Gastrocnemius medialis (tissue), 4 donors: ENCODE measurements around the gene ERGIC3. TPM values are rescaled to one million over a fixed set of nuclear protein-coding genes. Genes with fewer than 3 reads are reported as not detected.

Experiments
- ATAC-seq, 2 donors: fragments of 150-250 bp; one replicate each; pipeline ENCODE4 v1.9.1; 2016
- DNase-seq, 2 donors: peaks; one replicate each; pipeline ENCODE4 v3.0.0-alpha.2; 2019
- H3K27ac ChIP-seq, 4 donors: fragments of 200-600 bp; sonication (generic); 1 replicate in 1 of 4; 2 replicates in 3 of 4; pipeline ENCODE4 v1.5.1; 2016 to 2018; ENCODE audit warnings: mild to moderate bottlenecking in 2 of 4, moderate library complexity in 1 of 4
- H3K27me3 ChIP-seq, 3 donors: fragments of 200-600 bp; sonication (generic) in 2 of 3; 1 replicate in 1 of 3; 2 replicates in 2 of 3; pipeline versions ENCODE4 v1.5.1 to v1.6.0; 2016 to 2019; ENCODE audit warnings: mild to moderate bottlenecking in 1 of 3, moderate library complexity in 1 of 3
- H3K36me3 ChIP-seq, 2 donors: fragments of 200-600 bp; sonication (generic) in 1 of 2; one replicate each; pipeline ENCODE4 v1.5.1; 2017 to 2018
- H3K4me1 ChIP-seq, 2 donors: fragments of 200-600 bp; sonication (generic) in 1 of 2; one replicate each; pipeline ENCODE4 v1.5.1; 2016 to 2017; ENCODE audit warnings: mild to moderate bottlenecking in 2 of 2
- H3K4me3 ChIP-seq, 4 donors: fragments of 200-600 bp; sonication (generic) in 3 of 4; 1 replicate in 1 of 4; 2 replicates in 3 of 4; pipeline ENCODE4 v1.5.1; 2016 to 2019; ENCODE audit warnings: mild to moderate bottlenecking in 2 of 4
- H3K9me3 ChIP-seq, 3 donors: fragments of 200-600 bp; sonication (generic) in 2 of 3; 1 replicate in 1 of 3; 2 replicates in 2 of 3; pipeline ENCODE4 v1.5.1; 2016 to 2019
- CTCF ChIP-seq, 5 experiments: fragments of 450-650 bp in 3 of 5; fragments of 200-600 bp in 2 of 5; sonication (generic) in 2 of 5; IDR thresholded peaks in 4 of 5; conservative IDR thresholded peaks in 1 of 5; 1 replicate in 4 of 5; 2 replicates in 1 of 5; pipeline ENCODE4 v1.5.1; 2016 to 2019; ENCODE audit warnings: antibody characterized with exemption in 5 of 5, mild to moderate bottlenecking in 3 of 5, moderate library complexity in 3 of 5
- POLR2A ChIP-seq, 2 donors: fragments of 450-650 bp; IDR thresholded peaks; one replicate each; pipeline ENCODE4 v1.6.1; 2017; ENCODE audit warnings: antibody characterized with exemption in 2 of 2, mild to moderate bottlenecking in 2 of 2, moderate library complexity in 2 of 2
- in situ Hi-C, 4 donors: fragments of 200-750 bp; cut with MboI; loops; one replicate each; pipeline versions ENCODE4 v1.15.0 to v1.8.0; 2017; ENCODE audit warnings: low sequenced_read_pairs in 4 of 4
- intact Hi-C: fragments of 100-400 bp; cut with DNase I; formaldehyde crosslinking; loops from one replicate; pipeline ENCODE4 v1.15.1; 2023; ENCODE audit warnings: low total_unique reads
- total RNA-seq, 4 donors: library from RNA; depleted of rRNA; stranded (reverse); fragments of >200 nt; gene quantifications; one replicate each; pipeline versions ENCODE4 v1.1.0 to v1.2.3, GENCODE V29; 2016

Gene ERGIC3
- total RNA-seq, 4 donors from 2014 or later = 82.5 to 91.0 (median 89.2) TPM

DNA sequence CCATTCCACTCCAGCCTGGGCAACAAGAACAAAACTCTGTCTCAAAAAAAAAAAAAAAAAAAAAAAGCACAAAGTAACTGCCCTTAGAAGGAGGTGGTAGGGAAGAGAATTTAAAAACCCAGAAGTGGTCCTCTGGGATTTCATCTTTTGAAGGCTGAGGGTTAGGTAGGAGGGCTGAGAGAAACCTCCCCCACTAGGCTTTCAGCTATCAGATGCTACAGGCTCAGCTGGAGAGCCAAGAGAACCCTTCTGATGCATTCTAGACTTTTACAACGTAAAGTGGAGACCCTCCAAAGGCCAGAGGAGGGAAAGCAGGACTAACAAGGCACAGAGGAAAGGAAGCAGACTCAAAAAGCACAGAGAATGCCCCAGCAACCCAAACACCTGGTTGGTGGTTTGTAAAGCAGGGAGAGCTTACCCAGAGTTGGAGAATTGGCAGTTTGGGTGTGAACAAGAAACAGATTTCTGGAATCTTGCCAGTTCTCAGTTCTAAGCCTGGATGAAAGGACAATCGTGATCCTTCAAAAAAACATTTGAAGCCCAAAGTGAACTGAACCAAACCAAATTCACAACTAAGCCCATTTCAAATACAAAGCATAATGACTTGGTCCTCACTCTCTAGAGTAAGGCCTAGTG is 50.6 kb downstream of the ERGIC3 start:
- in situ Hi-C loops (no loop called here), intact Hi-C loops (no loop called here)
- ATAC-seq (no peak), DNase-seq (no peak)
- no peaks in the 10 kb centered on the region for H3K9me3 ChIP-seq
- TF ChIP-seq POLR2A (IDR thresholded peaks at IDR 0.05) = no peak
- no peak for TF ChIP-seq CTCF (IDR thresholded peaks at IDR 0.05 in 4 of 5, conservative IDR thresholded peaks at IDR 0.05 in 1 of 5)
- no peak overlapping the region for H3K4me3 ChIP-seq
- H3K36me3 ChIP-seq = no peaks in the 10 kb centered on the region
- no peaks in the 10 kb centered on the region for H3K27me3 ChIP-seq
- no peaks in the 10 kb centered on the region for H3K4me1 ChIP-seq
- no peak overlapping the region for H3K27ac ChIP-seq

DNA sequence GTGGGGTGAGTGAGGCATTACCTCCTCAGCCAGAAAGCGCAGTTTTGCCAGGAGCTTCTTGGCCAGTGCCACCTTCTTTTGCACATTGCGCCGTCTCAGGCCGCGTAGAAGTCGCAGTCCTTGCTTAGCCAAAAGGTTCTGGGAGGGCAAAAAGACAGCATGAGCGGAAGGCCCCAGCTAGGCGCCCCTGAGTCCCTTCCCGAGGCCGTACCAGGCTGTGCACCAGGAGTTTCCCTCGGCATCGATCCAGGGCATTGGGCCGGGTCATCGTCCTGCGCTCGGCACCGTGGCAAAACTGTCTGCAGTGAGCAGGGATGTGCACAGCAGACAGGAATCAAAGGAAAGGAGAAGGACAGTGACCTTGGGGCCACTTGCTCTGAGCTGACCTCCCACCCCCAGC is 53.6 kb downstream of the ERGIC3 start:
- no peaks in the 10 kb centered on the region for H3K9me3 ChIP-seq
- H3K27ac ChIP-seq = no peak overlapping the region
- no peak for DNase-seq
- no peak overlapping the region for H3K4me3 ChIP-seq
- intact Hi-C loops = no loop called here
- in situ Hi-C loops = no loop called here
- TF ChIP-seq POLR2A (IDR thresholded peaks at IDR 0.05) (no peak), CTCF (IDR thresholded peaks at IDR 0.05 in 4 of 5, conservative IDR thresholded peaks at IDR 0.05 in 1 of 5) (no peak)
- H3K36me3 ChIP-seq = no peaks in the 10 kb centered on the region
- peaks cover 0 to 6% (median 3%) of the 10 kb centered on the region in 3 donors for H3K27me3 ChIP-seq
- ATAC-seq = no peak
- H3K4me1 ChIP-seq = no peaks in the 10 kb centered on the region

DNA sequence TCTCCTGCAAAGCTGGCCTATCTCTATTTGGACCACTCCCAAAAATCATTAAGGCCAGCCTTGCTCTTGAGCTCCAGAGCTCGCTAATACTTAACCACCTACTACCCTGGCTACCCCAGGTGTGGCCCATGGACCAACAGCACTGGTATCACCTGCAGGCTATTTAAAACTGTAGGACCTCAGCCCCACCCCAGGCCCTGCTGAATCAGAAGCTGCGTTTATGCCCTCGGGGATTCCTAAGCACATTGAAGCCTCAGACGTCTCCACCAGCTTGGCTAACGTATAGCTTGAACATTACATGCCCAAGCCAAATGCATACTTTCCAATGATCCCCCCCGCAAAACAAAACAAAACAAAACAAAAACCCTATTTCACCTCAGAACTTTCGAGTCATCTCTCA is 54.0 kb downstream of the ERGIC3 start:
- no peak for TF ChIP-seq POLR2A (IDR thresholded peaks at IDR 0.05)
- TF ChIP-seq CTCF (IDR thresholded peaks at IDR 0.05 in 4 of 5, conservative IDR thresholded peaks at IDR 0.05 in 1 of 5) = no peak
- Histone ChIP-seq H3K4me3 (no peak overlapping the region), H3K36me3 (no peaks in the 10 kb centered on the region), H3K27me3 (peaks cover 4 to 10% (median 8%) of the 10 kb centered on the region in 3 donors), H3K27ac (no peak overlapping the region), H3K9me3 (no peaks in the 10 kb centered on the region), H3K4me1 (peaks cover 3 to 4% of the 10 kb centered on the region in 2 donors)
- no peak for ATAC-seq
- intact Hi-C loops = no loop called here
- DNase-seq = no peak
- in situ Hi-C loops = no loop called here

GRCh38 chr20:35597186-35597585 is 55.3 kb downstream of the ERGIC3 start:
- H3K27ac ChIP-seq = no peak overlapping the region
- TF ChIP-seq POLR2A (IDR thresholded peaks at IDR 0.05) = no peak
- no peak for TF ChIP-seq CTCF (IDR thresholded peaks at IDR 0.05 in 4 of 5, conservative IDR thresholded peaks at IDR 0.05 in 1 of 5)
- no peaks in the 10 kb centered on the region for H3K9me3 ChIP-seq
- H3K27me3 ChIP-seq = peaks cover 4 to 12% (median 11%) of the 10 kb centered on the region in 3 donors
- intact Hi-C loops = no loop called here
- no peak overlapping the region for H3K4me3 ChIP-seq
- peaks cover 6 to 10% of the 10 kb centered on the region in 2 donors for H3K4me1 ChIP-seq
- ATAC-seq (no peak), DNase-seq (no peak)
- H3K36me3 ChIP-seq = no peaks in the 10 kb centered on the region
- in situ Hi-C loops = no loop called here

- in situ Hi-C loops = no loop called here
- Histone ChIP-seq H3K9me3 (no peaks in the 10 kb centered on the region), H3K4me3 (no peak overlapping the region), H3K4me1 (peaks cover 6 to 10% of the 10 kb centered on the region in 2 donors), H3K36me3 (no peaks in the 10 kb centered on the region), H3K27me3 (peaks cover 4 to 12% (median 11%) of the 10 kb centered on the region in 3 donors), H3K27ac (no peak overlapping the region)
- DNase-seq = no peak
- intact Hi-C loops = no loop called here
- TF ChIP-seq CTCF (IDR thresholded peaks at IDR 0.05 in 4 of 5, conservative IDR thresholded peaks at IDR 0.05 in 1 of 5) (no peak), POLR2A (IDR thresholded peaks at IDR 0.05) (no peak)
- no peak for ATAC-seq
Measured at GRCh38 chr20:35598476-35598875, 56.6 kb downstream of the ERGIC3 start.
